ENCODE results near the gene PNPLA8. TPM values are rescaled to one million over a fixed set of nuclear protein-coding genes. Genes with fewer than 3 reads are reported as not detected.
"Not testable (repeated sequence)": the region's sequence is repeated elsewhere in the genome, so short reads cannot be mapped to it uniquely, and the experiment has no call there.

PNPLA8 gene
- total RNA-seq, 2 donors from 2014 or later = 19.2 to 26.2 TPM

GRCh38 chr7:108515013-108515412, 10.9 kb downstream of the PNPLA8 start:
- H3K9me3 Mint-ChIP-seq = no peaks in the 10 kb centered on the region
- peaks cover 88% of the 10 kb centered on the region for H3K36me3 Mint-ChIP-seq (ENCODE audit: low read depth)
- ATAC-seq (replicated peaks) = no peak
- no peak overlapping the region for H3K4me3 Mint-ChIP-seq
- no peak overlapping the region for H3K27ac Mint-ChIP-seq
- H3K27me3 Mint-ChIP-seq = no peaks in the 10 kb centered on the region
- peaks cover 1% of the 10 kb centered on the region for H3K4me1 Mint-ChIP-seq

DNA sequence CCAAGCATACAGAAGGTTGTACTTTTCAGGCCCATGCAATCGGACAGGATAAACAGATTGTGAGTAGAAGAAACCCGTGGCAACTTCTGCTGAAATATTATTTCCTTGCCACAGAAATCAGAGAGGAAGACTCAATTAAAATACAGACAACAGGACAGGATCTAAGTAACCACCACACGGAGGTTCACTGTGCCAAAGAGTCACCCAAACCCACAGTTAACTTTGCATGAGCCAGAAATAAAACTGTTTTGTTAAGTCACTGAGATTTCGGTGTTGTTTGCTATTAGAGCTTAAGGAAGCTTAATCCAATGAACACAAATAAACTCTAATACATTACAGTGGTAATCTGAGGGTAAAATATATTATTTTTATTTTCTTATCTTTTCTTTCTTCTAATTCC, 14.0 kb downstream of the PNPLA8 start:
- Mint-ChIP-seq H3K36me3 (ENCODE audit: low read depth) (peaks cover 63% of the 10 kb centered on the region), H3K9me3 (no peaks in the 10 kb centered on the region), H3K27me3 (no peaks in the 10 kb centered on the region), H3K4me1 (no peaks in the 10 kb centered on the region), H3K4me3 (no peak overlapping the region), H3K27ac (peak overlapping the region; percentile 36)
- no peak for ATAC-seq (replicated peaks)

DNA sequence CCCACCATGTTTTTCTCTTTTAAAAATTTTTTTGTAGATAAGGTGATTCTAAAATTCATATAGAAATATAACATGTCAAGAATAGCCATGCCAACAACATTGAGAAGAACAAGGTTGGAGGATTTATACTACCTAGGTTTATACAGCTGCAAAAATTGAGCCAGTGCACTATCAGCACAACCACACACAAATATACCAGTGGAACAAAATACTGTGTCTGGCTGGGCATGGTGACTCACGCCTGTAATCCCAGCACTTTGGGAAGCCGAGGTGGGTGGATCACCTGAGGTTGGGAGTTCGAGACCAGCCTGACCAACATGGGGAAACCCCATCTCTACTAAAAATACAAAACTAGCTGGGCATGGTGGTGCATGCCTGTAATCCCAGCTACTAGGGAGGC, 21.4 kb downstream of the PNPLA8 start:
- not testable (repeated sequence) for H3K4me1 Mint-ChIP-seq, H3K27ac Mint-ChIP-seq, H3K4me3 Mint-ChIP-seq, H3K9me3 Mint-ChIP-seq, H3K27me3 Mint-ChIP-seq
- peaks cover 63% of the 10 kb centered on the region for H3K36me3 Mint-ChIP-seq (ENCODE audit: low read depth)
- peak; percentile 60 for ATAC-seq (replicated peaks)

DNA sequence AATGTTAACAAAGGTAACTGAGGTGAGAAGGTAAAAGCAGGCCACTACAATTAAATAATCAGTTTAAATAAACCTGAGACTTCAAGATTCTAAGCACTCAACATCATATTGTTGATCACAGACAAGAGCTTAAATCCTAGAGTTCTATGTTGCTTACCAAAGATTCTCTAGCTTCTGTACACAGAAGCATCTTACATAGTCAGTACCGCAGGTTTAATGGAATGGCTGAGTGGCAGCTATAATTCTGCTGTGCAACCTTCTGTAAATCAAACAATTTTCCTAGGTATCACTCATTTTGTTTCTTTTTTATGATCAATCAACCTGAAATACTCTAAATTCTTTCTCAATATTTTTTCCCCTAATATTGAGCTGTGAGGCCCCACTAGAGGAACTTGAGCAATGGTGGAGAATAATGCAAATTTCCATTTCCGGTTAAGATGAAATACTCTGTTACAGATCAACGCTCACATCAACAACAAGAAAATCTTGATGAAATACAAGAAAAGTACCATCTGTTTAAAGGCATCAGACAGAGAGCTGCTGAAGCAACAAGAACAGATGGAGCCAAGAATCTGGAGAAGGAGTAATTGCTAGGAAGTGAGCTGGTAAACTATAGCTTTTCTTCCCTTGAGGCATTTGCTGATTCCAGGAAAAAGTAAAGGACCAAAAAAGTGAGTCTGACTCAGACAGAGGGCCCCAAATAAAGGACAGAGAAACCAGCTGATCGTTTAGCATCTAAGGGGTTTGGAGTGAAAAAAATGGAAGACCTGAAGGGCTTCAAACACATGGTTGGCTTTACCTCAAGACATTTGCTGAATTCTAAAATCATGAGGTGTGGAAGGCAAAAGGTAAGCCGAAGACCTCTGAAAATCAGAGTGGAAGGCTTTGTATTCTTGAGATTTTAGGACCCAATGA, 22.6 kb downstream of the PNPLA8 start:
- no peaks in the 10 kb centered on the region for H3K27me3 Mint-ChIP-seq

DNA sequence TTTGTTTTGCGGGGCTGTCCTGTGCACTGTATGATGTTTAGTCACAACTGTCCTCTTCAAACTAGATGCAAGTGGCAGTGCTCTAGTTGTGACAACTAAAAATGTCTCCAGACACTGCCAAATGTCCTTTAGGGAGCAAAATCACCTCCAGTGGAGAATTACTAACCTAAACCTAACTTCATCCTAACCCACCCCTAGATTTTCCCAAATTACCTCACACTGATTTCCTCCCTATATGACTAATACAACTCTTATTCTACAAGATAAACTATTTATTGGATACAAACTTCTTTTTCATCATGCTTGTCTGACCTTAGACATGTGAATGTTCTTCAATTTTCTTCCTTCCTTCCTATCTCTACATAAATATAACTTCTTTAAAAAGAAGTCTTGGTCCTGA, 26.4 kb downstream of the PNPLA8 start:
- H3K27me3 Mint-ChIP-seq = no peaks in the 10 kb centered on the region
- H3K9me3 Mint-ChIP-seq = no peaks in the 10 kb centered on the region
- no peak for ATAC-seq (replicated peaks)
- H3K36me3 Mint-ChIP-seq (ENCODE audit: low read depth) = peaks cover 88% of the 10 kb centered on the region
- H3K4me1 Mint-ChIP-seq = peaks cover 6% of the 10 kb centered on the region
- no peak overlapping the region for H3K4me3 Mint-ChIP-seq
- no peak overlapping the region for H3K27ac Mint-ChIP-seq

More for the DNA sequence above, 22.6 kb downstream of the PNPLA8 start:
- Mint-ChIP-seq H3K36me3 (ENCODE audit: low read depth) (peaks cover 75% of the 10 kb centered on the region), H3K9me3 (no peaks in the 10 kb centered on the region), H3K27ac (peak overlapping the region; percentile 55), H3K4me1 (peaks cover 6% of the 10 kb centered on the region), H3K4me3 (no peak overlapping the region)
- ATAC-seq (replicated peaks) = no peak

DNA sequence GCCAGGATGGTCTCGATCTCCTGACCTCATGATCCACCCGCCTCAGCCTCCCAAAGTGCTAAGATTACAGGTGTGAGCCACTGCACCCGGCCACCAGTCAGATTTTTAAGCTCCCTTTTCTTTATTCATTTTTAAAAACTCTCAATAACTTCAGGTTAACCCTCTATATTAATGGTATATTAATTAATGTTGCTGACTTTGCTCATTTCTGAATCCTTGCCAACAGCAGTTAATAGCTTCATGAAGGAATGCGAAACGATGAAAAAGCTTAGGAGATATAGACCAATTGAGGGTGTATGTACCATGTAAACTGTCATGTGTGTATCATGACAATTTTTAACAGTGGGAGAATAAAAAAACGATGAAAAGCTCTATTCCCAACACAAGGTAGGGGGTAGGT, 27.5 kb downstream of the PNPLA8 start:
- Mint-ChIP-seq H3K4me3 (no peak overlapping the region), H3K27ac (no peak overlapping the region), H3K27me3 (no peaks in the 10 kb centered on the region), H3K9me3 (no peaks in the 10 kb centered on the region), H3K4me1 (peaks cover 3% of the 10 kb centered on the region), H3K36me3 (ENCODE audit: low read depth) (peaks cover 87% of the 10 kb centered on the region)
- no peak for ATAC-seq (replicated peaks)

DNA sequence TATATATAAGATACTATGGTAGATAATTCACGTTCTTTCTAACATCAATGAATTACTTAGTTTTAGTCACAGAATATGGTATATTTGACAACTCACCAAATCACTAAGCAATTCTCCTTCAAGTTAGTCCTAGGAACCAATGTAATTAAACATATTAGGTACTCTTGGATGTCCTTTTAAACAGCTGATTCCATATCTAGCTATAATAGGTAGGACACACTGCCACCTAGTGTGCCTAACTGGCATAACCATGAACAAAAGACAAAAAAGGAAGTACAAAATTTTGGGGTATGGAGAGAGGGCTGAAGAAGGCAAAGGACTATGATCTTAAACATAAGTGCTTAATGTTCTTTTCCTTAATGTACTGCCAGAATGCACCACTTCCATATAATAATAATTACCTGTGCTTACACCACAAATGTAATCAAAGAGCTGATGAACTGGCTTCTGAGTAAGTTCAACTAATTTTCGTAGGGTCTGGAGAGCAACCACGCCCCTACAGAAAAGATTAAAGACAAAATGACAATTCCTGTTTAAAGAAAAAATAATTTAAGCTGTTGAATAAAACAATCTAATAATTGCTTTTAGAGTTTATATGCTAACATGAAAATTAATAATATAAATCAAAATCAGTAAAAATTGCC, 28.7 kb downstream of the PNPLA8 start:
- H3K4me1 Mint-ChIP-seq = no peaks in the 10 kb centered on the region
- ATAC-seq (replicated peaks) = peak; percentile 32

GRCh38 chr7:108492742-108493141, 33.2 kb downstream of the PNPLA8 start:
- Mint-ChIP-seq H3K27me3 (no peaks in the 10 kb centered on the region), H3K27ac (no peak overlapping the region)

More for the DNA sequence above, 28.7 kb downstream of the PNPLA8 start:
- Mint-ChIP-seq H3K27me3 (no peaks in the 10 kb centered on the region), H3K27ac (no peak overlapping the region), H3K4me3 (no peak overlapping the region), H3K9me3 (no peaks in the 10 kb centered on the region), H3K36me3 (ENCODE audit: low read depth) (peaks cover 86% of the 10 kb centered on the region)

GRCh38 chr7:108488768-108489538, 37.0 kb downstream of the PNPLA8 start:
- Mint-ChIP-seq H3K4me1 (no peaks in the 10 kb centered on the region), H3K36me3 (ENCODE audit: low read depth) (peaks cover 72% of the 10 kb centered on the region), H3K4me3 (no peak overlapping the region), H3K27me3 (no peaks in the 10 kb centered on the region), H3K9me3 (no peaks in the 10 kb centered on the region), H3K27ac (no peak overlapping the region)
- no peak for ATAC-seq (replicated peaks)

More at GRCh38 chr7:108492742-108493141, 33.2 kb downstream of the PNPLA8 start:
- Mint-ChIP-seq H3K9me3 (no peaks in the 10 kb centered on the region), H3K36me3 (ENCODE audit: low read depth) (peaks cover 75% of the 10 kb centered on the region), H3K4me3 (no peak overlapping the region), H3K4me1 (no peaks in the 10 kb centered on the region)
- no peak for ATAC-seq (replicated peaks)

DNA sequence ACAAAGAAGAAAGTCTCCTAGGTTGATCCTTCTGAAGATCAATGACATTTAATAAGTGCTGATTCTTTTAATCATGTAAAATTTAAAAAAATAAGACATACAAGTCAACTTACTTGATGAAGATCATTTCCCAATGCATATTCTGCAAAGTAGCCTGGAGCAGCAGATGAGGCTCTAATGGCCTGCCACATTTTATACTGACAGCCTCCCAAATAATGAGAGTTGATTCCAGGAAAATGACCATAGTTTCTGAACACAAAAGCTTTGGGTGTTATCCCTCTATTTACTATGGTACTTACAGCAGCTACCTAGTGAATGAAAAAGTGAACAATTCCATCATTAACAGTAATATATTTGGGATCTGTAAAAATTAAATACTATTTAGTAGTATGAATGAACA, 38.3 kb downstream of the PNPLA8 start:
- Mint-ChIP-seq H3K9me3 (no peaks in the 10 kb centered on the region), H3K27ac (no peak overlapping the region), H3K4me3 (no peak overlapping the region), H3K36me3 (ENCODE audit: low read depth) (peaks cover 78% of the 10 kb centered on the region), H3K4me1 (no peaks in the 10 kb centered on the region), H3K27me3 (no peaks in the 10 kb centered on the region)
- no peak for ATAC-seq (replicated peaks)

DNA sequence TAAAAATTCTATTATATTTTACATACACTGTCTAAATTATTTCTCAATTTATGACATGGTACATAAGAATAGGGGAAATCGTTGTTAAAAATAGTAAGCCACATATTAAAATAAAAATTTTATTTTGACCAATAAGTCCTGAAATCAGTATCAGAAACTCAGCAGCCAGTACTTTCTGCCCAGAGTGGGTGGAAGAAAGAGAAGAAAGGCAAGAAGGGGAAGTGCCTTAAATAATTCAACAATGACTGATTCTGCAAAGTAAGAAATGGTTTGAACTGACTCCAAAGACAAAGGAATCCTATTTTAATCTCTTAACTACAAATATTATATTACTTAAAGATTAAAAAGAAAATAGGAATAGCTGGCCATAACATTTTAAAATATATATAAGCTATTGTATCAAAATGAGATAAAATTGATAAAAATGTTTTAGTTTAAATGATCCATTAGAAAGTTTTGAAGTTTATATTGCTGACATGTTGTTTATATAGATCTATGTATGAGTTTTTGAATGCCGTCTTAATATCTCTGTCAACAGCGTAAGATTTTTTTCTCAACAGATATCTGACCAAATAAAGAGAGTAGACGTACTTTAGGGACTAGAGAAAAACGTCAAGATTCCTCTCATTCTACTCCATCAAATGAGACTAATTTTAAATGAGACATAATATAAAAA, 39.5 kb downstream of the PNPLA8 start:
- Mint-ChIP-seq H3K9me3 (no peaks in the 10 kb centered on the region), H3K36me3 (ENCODE audit: low read depth) (peaks cover 75% of the 10 kb centered on the region), H3K27ac (no peak overlapping the region), H3K4me3 (no peak overlapping the region), H3K4me1 (no peaks in the 10 kb centered on the region), H3K27me3 (no peaks in the 10 kb centered on the region)
- no peak for ATAC-seq (replicated peaks)

DNA sequence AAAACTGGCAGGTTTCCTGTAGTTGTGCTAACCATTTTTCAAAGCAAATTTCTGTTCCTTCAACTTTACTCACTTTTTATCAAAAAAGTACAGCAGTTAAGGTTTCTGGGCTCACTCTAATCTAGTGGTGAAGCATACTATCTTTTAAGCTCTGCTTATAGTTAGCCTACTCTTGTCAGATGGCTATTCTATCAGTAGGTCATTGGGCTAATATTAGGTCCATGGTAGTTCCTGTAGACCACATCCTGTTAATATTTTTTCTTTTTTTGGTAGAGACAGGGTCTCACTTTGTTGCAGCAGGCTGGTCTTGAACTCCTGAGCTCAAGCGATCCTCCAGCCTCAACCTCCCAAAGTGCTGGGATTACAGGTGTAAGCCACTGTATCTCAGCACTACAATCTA, 41.8 kb downstream of the PNPLA8 start:
- Mint-ChIP-seq H3K4me1 (no peaks in the 10 kb centered on the region), H3K9me3 (no peaks in the 10 kb centered on the region), H3K27me3 (no peaks in the 10 kb centered on the region)

DNA sequence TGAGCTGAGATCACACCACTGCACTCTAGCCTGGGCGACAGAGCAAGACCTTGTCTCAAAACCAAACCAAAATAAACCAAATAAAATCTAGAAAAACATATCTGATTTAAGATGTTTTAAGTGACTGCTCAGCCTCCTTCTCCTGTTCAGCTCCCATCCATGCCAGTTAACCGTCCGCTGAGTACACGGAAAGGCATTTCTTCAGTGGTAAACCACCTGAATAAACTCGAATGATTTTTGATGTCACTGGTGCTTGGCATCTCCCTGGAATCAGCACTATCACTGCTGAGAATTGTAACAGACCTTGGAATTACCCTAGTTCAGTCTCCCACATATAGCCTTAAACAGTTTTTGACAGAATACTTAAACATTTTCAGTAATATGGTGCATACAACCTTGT, 45.6 kb downstream of the PNPLA8 start:
- peaks cover 89% of the 10 kb centered on the region for H3K36me3 Mint-ChIP-seq (ENCODE audit: low read depth)
- no peaks in the 10 kb centered on the region for H3K27me3 Mint-ChIP-seq
- no peak overlapping the region for H3K27ac Mint-ChIP-seq
- H3K4me3 Mint-ChIP-seq = no peak overlapping the region
- no peaks in the 10 kb centered on the region for H3K9me3 Mint-ChIP-seq
- H3K4me1 Mint-ChIP-seq = no peaks in the 10 kb centered on the region
- ATAC-seq (replicated peaks) = no peak

More for the DNA sequence above, 41.8 kb downstream of the PNPLA8 start:
- no peak for ATAC-seq (replicated peaks)
- Mint-ChIP-seq H3K36me3 (ENCODE audit: low read depth) (peaks cover 77% of the 10 kb centered on the region), H3K27ac (no peak overlapping the region), H3K4me3 (no peak overlapping the region)

GRCh38 chr7:108479751-108480150, 46.2 kb downstream of the PNPLA8 start:
- Mint-ChIP-seq H3K9me3 (no peaks in the 10 kb centered on the region), H3K27me3 (no peaks in the 10 kb centered on the region), H3K36me3 (ENCODE audit: low read depth) (peaks cover 89% of the 10 kb centered on the region), H3K4me3 (no peak overlapping the region), H3K27ac (no peak overlapping the region), H3K4me1 (no peaks in the 10 kb centered on the region)
- no peak for ATAC-seq (replicated peaks)

Data from activated T-helper 17 cell treated with anti-CD3 and anti-CD28 coated beads, Interleukin-2, amount 50 U/mL, for 72 hours (primary cell).